HepG2 (cell line): ENCODE data around the gene ZNF821. TPM values are rescaled to one million over a fixed set of nuclear protein-coding genes. Genes with fewer than 3 reads are reported as not detected.
A peak's percentile ranks its signal among the peaks of the same experiment; 100 is the strongest.

Source experiments
- ATRX ChIP-seq: sonication (generic); formaldehyde crosslinking; IDR thresholded peaks from 2 replicates; pipeline ENCODE4 v1.4.0; 2020; ENCODE audit warnings: missing genetic modification reagents, borderline replicate concordance
- CBX1 ChIP-seq: IDR thresholded peaks from one replicate; pipeline ENCODE4 v1.6.1; 2016; ENCODE audit warnings: antibody characterized with exemption, low read depth
- GFI1 ChIP-seq: sonication (generic); formaldehyde crosslinking; IDR thresholded peaks from 2 replicates; pipeline ENCODE4 v1.5.0; 2020; ENCODE audit warnings: missing genetic modification reagents, mild to moderate bottlenecking, borderline replicate concordance
- HOXA9 ChIP-seq: sonication (generic); formaldehyde crosslinking; IDR thresholded peaks from 2 replicates; pipeline ENCODE4 v1.8.1; 2022; ENCODE audit warnings: missing genetic modification reagents, mild to moderate bottlenecking, moderate library complexity, borderline replicate concordance
- KDM5B ChIP-seq: sonication (generic); formaldehyde crosslinking; IDR thresholded peaks from 2 replicates; pipeline ENCODE4 v1.4.0; 2020; ENCODE audit warnings: missing genetic modification reagents, mild to moderate bottlenecking, borderline replicate concordance
- KLF16 ChIP-seq, 2 experiments: sonication (generic) in 1 of 2; formaldehyde crosslinking in 1 of 2; IDR thresholded peaks; 2 replicates each; pipeline versions ENCODE4 v1.6.1 to v1.8.0; 2016 to 2023; ENCODE audit warnings: missing genetic modification reagents in 2 of 2, missing compliant biosample characterization in 1 of 2
- NFYB ChIP-seq: sonication (generic); formaldehyde crosslinking; IDR thresholded peaks from 2 replicates; pipeline ENCODE4 v1.4.0; 2020; ENCODE audit warnings: missing genetic modification reagents
- PAF1 ChIP-seq: IDR thresholded peaks from 2 replicates; pipeline ENCODE4 v1.6.1; 2016; ENCODE audit warnings: missing genetic modification reagents, missing compliant biosample characterization
- REXO4 ChIP-seq: sonication (generic); formaldehyde crosslinking; IDR thresholded peaks from 2 replicates; pipeline ENCODE4 v1.8.0; 2022; ENCODE audit warnings: missing genetic modification reagents, mild to moderate bottlenecking, borderline replicate concordance
- RFXAP ChIP-seq: sonication (generic); formaldehyde crosslinking; IDR thresholded peaks from 2 replicates; pipeline ENCODE4 v1.4.0; 2020; ENCODE audit warnings: missing genetic modification reagents, borderline replicate concordance
- SSRP1 ChIP-seq: IDR thresholded peaks from 2 replicates; pipeline ENCODE4 v1.6.1; 2016; ENCODE audit warnings: control low read depth
- ZBTB38 ChIP-seq: sonication (generic); formaldehyde crosslinking; IDR thresholded peaks from 2 replicates; pipeline ENCODE4 v1.5.1; 2020; ENCODE audit warnings: mild to moderate bottlenecking, missing genetic modification reagents
- ZMYM3 ChIP-seq: sonication (generic); formaldehyde crosslinking; IDR thresholded peaks from 2 replicates; pipeline ENCODE4 v1.5.1; 2020; ENCODE audit warnings: mild to moderate bottlenecking, missing genetic modification reagents
- ZNF20 ChIP-seq: sonication (generic); formaldehyde crosslinking; IDR thresholded peaks from 2 replicates; pipeline ENCODE4 v1.4.0; 2020; ENCODE audit warnings: mild to moderate bottlenecking, moderate library complexity, missing genetic modification reagents
- ZNF205 ChIP-seq: IDR thresholded peaks from 2 replicates; pipeline ENCODE4 v1.6.1; 2018; ENCODE audit warnings: missing biosample characterization, missing genetic modification reagents
- ZNF234 ChIP-seq: sonication (generic); formaldehyde crosslinking; conservative IDR thresholded peaks from 2 replicates; pipeline ENCODE4 v1.5.1; 2020; ENCODE audit warnings: mild to moderate bottlenecking, missing genetic modification reagents
- polyA plus RNA-seq, 8 experiments: library from polyadenylated mRNA; depleted of rRNA in 3 of 8; stranded (reverse) in 7 of 8; unstranded in 1 of 8; fragments of >200 nt; fragmentation: Illumina TruSeq in 4 of 8; extraction: Trizol in 4 of 8; gene quantifications; 2 replicates each; pipeline versions ENCODE4 v1.2.1 to v1.2.3, GENCODE V29; 2011 to 2016; ENCODE audit warnings: low read depth in 4 of 8, missing spikeins in 1 of 8, mixed read lengths in 1 of 8; ENCODE audit not compliant: insufficient read depth in 1 of 8
- total RNA-seq, 5 experiments: library from RNA; depleted of rRNA; stranded (reverse); fragments of >200 nt; fragmentation: Illumina TruSeq; extraction: Trizol; gene quantifications; 2 replicates each; pipeline ENCODE4 v1.2.3, GENCODE V29; 2016; ENCODE audit warnings: low read depth in 1 of 5
- TF ChIP-seq, protein P1 (sequence below): sonication (generic); formaldehyde crosslinking; IDR thresholded peaks from 2 replicates; pipeline ENCODE4 v1.9.0; 2021; ENCODE audit warnings: mild to moderate bottlenecking, missing genetic modification reagents
- TF ChIP-seq, protein P2 (sequence below): sonication (generic); formaldehyde crosslinking; conservative IDR thresholded peaks from 2 replicates; pipeline ENCODE4 v1.4.0; 2020; ENCODE audit warnings: missing genetic modification reagents
- TF ChIP-seq, protein P3 (sequence below): sonication (generic); formaldehyde crosslinking; IDR thresholded peaks from 2 replicates; pipeline ENCODE4 v1.5.1; 2020; ENCODE audit warnings: mild to moderate bottlenecking, missing genetic modification reagents, borderline replicate concordance

ZNF821 gene
- total and polyA plus RNA-seq, 2 of the 13 experiments (the other 11 are each of a cell fraction or from before 2014, with no cell fraction given), result 7.0 to 9.1 TPM

DNA sequence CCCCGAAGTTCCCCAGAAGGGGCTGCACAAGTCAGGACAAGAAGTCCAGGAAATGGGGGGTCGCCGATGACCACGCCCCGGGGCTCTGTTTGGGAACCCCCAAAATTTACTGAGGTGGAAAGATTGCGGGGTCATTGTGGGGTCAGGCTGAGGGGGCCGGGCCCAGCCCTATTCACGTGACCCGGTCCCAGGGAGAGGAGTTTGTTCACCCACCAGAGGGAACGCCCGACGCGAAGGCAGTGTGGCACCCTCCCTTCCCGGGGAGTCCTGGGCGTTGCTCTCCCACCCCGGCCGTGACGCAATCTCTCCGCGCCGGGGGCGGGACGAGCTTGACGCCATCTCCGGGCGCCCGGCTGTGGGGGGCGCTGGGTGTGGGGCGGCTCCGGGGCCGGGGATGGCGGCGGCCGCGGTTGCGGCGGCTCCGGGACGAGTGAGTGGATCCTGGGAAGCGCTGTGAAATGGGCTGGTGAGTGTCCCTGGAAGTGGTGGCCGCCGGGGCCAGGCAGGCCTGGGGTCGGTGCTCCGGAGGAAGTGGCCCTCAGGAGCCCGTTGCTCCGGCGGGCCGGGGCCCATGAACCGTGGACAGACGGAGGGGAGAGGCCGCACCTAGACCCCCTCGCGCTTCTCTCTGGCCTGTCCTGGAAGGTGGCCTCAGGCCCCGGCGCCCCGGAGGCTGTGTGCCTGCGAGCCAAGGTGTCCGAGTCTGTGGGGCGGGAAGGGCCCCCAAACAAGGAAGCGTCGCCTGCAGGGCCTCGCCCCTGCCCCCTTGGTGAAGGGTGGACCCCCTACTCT lies 38.1 kb downstream of the ZNF821 start, which contains the start of gene ATXN1L (continued):
- TF ChIP-seq, protein P1, sequence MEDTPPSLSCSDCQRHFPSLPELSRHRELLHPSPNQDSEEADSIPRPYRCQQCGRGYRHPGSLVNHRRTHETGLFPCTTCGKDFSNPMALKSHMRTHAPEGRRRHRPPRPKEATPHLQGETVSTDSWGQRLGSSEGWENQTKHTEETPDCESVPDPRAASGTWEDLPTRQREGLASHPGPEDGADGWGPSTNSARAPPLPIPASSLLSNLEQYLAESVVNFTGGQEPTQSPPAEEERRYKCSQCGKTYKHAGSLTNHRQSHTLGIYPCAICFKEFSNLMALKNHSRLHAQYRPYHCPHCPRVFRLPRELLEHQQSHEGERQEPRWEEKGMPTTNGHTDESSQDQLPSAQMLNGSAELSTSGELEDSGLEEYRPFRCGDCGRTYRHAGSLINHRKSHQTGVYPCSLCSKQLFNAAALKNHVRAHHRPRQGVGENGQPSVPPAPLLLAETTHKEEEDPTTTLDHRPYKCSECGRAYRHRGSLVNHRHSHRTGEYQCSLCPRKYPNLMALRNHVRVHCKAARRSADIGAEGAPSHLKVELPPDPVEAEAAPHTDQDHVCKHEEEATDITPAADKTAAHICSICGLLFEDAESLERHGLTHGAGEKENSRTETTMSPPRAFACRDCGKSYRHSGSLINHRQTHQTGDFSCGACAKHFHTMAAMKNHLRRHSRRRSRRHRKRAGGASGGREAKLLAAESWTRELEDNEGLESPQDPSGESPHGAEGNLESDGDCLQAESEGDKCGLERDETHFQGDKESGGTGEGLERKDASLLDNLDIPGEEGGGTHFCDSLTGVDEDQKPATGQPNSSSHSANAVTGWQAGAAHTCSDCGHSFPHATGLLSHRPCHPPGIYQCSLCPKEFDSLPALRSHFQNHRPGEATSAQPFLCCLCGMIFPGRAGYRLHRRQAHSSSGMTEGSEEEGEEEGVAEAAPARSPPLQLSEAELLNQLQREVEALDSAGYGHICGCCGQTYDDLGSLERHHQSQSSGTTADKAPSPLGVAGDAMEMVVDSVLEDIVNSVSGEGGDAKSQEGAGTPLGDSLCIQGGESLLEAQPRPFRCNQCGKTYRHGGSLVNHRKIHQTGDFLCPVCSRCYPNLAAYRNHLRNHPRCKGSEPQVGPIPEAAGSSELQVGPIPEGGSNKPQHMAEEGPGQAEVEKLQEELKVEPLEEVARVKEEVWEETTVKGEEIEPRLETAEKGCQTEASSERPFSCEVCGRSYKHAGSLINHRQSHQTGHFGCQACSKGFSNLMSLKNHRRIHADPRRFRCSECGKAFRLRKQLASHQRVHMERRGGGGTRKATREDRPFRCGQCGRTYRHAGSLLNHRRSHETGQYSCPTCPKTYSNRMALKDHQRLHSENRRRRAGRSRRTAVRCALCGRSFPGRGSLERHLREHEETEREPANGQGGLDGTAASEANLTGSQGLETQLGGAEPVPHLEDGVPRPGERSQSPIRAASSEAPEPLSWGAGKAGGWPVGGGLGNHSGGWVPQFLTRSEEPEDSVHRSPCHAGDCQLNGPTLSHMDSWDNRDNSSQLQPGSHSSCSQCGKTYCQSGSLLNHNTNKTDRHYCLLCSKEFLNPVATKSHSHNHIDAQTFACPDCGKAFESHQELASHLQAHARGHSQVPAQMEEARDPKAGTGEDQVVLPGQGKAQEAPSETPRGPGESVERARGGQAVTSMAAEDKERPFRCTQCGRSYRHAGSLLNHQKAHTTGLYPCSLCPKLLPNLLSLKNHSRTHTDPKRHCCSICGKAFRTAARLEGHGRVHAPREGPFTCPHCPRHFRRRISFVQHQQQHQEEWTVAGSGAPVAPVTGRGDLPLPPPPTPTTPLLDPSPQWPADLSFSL (CRISPR knock-in tag), result no peak
- TF ChIP-seq ZBTB38 (CRISPR knock-in tag), result peak; percentile 78
- no peak for TF ChIP-seq NFYB (CRISPR knock-in tag)
- TF ChIP-seq RFXAP (CRISPR knock-in tag), result peak; percentile 86
- TF ChIP-seq ZNF20 (CRISPR knock-in tag), result 0 out of 2 replicates have a peak, but pooled peaks have one; percentile 55
- peak; percentile 91 for TF ChIP-seq CBX1
- no peak; the same call in 1 of the 2 replicates for TF ChIP-seq HOXA9 (CRISPR knock-in tag)
- peak; percentile 37; the same call in 1 of the 2 replicates for TF ChIP-seq REXO4 (CRISPR knock-in tag)
- no peak for TF ChIP-seq SSRP1 (CRISPR knock-in tag)
- TF ChIP-seq GFI1 (CRISPR knock-in tag), result peak; percentile 50; the same call in 1 of the 2 replicates
- 0 out of 2 replicates have a peak, but pooled peaks have one; percentile 6 for TF ChIP-seq ZNF234 (CRISPR knock-in tag)
- TF ChIP-seq ZNF205 (CRISPR knock-in tag), result peak; percentile 73; the same call in 1 of the 2 replicates
- TF ChIP-seq, protein P2, sequence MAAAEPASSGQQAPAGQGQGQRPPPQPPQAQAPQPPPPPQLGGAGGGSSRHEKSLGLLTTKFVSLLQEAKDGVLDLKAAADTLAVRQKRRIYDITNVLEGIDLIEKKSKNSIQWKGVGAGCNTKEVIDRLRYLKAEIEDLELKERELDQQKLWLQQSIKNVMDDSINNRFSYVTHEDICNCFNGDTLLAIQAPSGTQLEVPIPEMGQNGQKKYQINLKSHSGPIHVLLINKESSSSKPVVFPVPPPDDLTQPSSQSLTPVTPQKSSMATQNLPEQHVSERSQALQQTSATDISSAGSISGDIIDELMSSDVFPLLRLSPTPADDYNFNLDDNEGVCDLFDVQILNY, result peak; percentile 6; the same call in 1 of the 2 replicates
- TF ChIP-seq KDM5B (CRISPR knock-in tag), result peak; percentile 94
- no peak for TF ChIP-seq ATRX (CRISPR knock-in tag)
- TF ChIP-seq KLF16 (CRISPR knock-in tag; IDR thresholded peaks at IDR 0.05), result peak in 1 of 2 experiments; percentile 97; a peak in 2 of 4 replicates
- TF ChIP-seq PAF1, result no peak
- TF ChIP-seq, protein P3, sequence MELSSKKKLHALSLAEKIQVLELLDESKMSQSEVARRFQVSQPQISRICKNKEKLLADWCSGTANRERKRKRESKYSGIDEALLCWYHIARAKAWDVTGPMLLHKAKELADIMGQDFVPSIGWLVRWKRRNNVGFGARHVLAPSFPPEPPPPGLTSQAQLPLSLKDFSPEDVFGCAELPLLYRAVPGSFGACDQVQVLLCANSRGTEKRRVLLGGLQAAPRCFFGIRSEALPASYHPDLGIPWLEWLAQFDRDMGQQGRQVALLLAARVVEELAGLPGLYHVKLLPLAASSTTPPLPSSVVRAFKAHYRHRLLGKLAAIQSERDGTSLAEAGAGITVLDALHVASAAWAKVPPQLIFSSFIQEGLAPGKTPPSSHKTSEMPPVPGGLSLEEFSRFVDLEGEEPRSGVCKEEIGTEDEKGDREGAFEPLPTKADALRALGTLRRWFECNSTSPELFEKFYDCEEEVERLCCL (CRISPR knock-in tag), result no peak
- no peak for TF ChIP-seq ZMYM3
